H1 (cell line): ENCODE results near the gene TMEM181. TPM values are rescaled to one million over a fixed set of nuclear protein-coding genes. Genes with fewer than 3 reads are reported as not detected.

ENCODE experiments used
- CTCF ChIA-PET: fragments of 300-600 bp; sonication (Branson Sonifier 250); formaldehyde crosslinking; loops from one replicate; lab custom pipeline; 2021; ENCODE audit not compliant: partially characterized antibody; lab: Charles Lee
- POLR2A ChIA-PET: fragments of 300-600 bp; sonication (Branson Sonifier 250); formaldehyde crosslinking; loops from one replicate; lab custom pipeline; 2021; ENCODE audit warnings: inconsistent platforms; ENCODE audit not compliant: partially characterized antibody; lab: Charles Lee
- DNase-seq, 2 experiments: peaks; one replicate each; pipeline versions ENCODE4 v3.0.0 to v3.0.0-alpha.2; 2010 to 2022; ENCODE audit warnings: low spot score in 2 of 2, low read depth in 1 of 2, mixed read lengths in 1 of 2
- FAIRE-seq: peaks from 2 replicates; lab custom pipeline; 2011; peaks lifted over from hg19 to GRCh38; lab: Jason Lieb, UNC
- H2AFZ ChIP-seq: 2 replicates; pipeline ENCODE4 v1.8.1; 2012; ENCODE audit warnings: low read length, inconsistent platforms
- H2AK5ac ChIP-seq: 2 replicates; pipeline ENCODE4 v1.6.1; 2013; ENCODE audit warnings: low read depth, low read length
- H2BK120ac ChIP-seq: replicated peaks from 2 replicates; pipeline ENCODE3; 2013; ENCODE audit warnings: low read depth, low read length, inconsistent platforms
- H2BK12ac ChIP-seq: 2 replicates; pipeline ENCODE4 v1.6.1; 2013; ENCODE audit warnings: low read depth, low read length
- H2BK15ac ChIP-seq: 2 replicates; pipeline ENCODE4 v1.6.1; 2013; ENCODE audit warnings: low read length
- H2BK20ac ChIP-seq: 2 replicates; pipeline ENCODE4 v1.6.1; 2013; ENCODE audit warnings: low read length
- H2BK5ac ChIP-seq: 2 replicates; pipeline ENCODE4 v1.6.1; 2013; ENCODE audit warnings: low read depth, low read length
- H3K14ac ChIP-seq: 2 replicates; pipeline ENCODE4 v1.6.1; 2013; ENCODE audit warnings: inconsistent platforms; ENCODE audit not compliant: insufficient read length
- H3K18ac ChIP-seq: 2 replicates; pipeline ENCODE4 v1.6.1; 2013; ENCODE audit warnings: low read length; ENCODE audit errors: extremely low read depth
- H3K23ac ChIP-seq: 2 replicates; pipeline ENCODE4 v1.6.1; 2013; ENCODE audit warnings: inconsistent platforms; ENCODE audit not compliant: insufficient read length
- H3K23me2 ChIP-seq: 2 replicates; pipeline ENCODE4 v1.6.1; 2013; ENCODE audit warnings: low read depth, low read length
- H3K27ac ChIP-seq: 2 replicates; pipeline ENCODE4 v1.6.1; 2011; ENCODE audit warnings: low read depth, low read length, inconsistent platforms
- H3K27me3 ChIP-seq, 4 experiments: replicated peaks in 1 of 4; 1 replicate in 1 of 4; 2 replicates in 3 of 4; pipeline versions ENCODE4 v1.6.1 to v1.8.1; 2011 to 2013; ENCODE audit warnings: low read length in 3 of 4, mild to moderate bottlenecking in 3 of 4, inconsistent platforms in 2 of 4, mixed read lengths in 2 of 4, moderate library complexity in 1 of 4; ENCODE audit not compliant: control insufficient read depth in 3 of 4, insufficient read depth in 3 of 4; ENCODE audit errors: extremely low read depth in 1 of 4
- H3K36me3 ChIP-seq, 4 experiments: 2 replicates each; pipeline versions ENCODE4 v1.6.1 to v1.8.1; 2011 to 2013; ENCODE audit warnings: mild to moderate bottlenecking in 4 of 4, low read length in 3 of 4, moderate library complexity in 2 of 4, control low read depth in 1 of 4, inconsistent platforms in 1 of 4; ENCODE audit not compliant: insufficient read depth in 4 of 4, control insufficient read depth in 2 of 4
- H3K4ac ChIP-seq: replicated peaks from 2 replicates; pipeline ENCODE3; 2013; ENCODE audit warnings: low read length, low read depth, mixed read lengths, inconsistent platforms; ENCODE audit not compliant: insufficient read length
- H3K4me1 ChIP-seq, 4 experiments: replicated peaks in 1 of 4; 1 replicate in 1 of 4; 2 replicates in 3 of 4; pipeline versions ENCODE4 v1.6.1 to v1.8.1; 2011 to 2013; ENCODE audit warnings: low read length in 3 of 4, inconsistent platforms in 2 of 4, mixed read lengths in 1 of 4; ENCODE audit not compliant: insufficient read depth in 4 of 4, control insufficient read depth in 3 of 4
- H3K4me2 ChIP-seq, 2 experiments: 2 replicates each; pipeline versions ENCODE4 v1.6.1 to v1.8.1; 2011 to 2013; ENCODE audit warnings: low read depth in 2 of 2, low read length in 2 of 2, control low read depth in 1 of 2, inconsistent platforms in 1 of 2, mild to moderate bottlenecking in 1 of 2; ENCODE audit not compliant: insufficient read depth in 1 of 2
- H3K4me3 ChIP-seq, 4 experiments: fragments of 200-600, 300-600 bp in 1 of 4; sonication (generic), shearing (Covaris generic), sonication (Bioruptor Twin) in 1 of 4; 2 replicates each; pipeline versions ENCODE4 v1.5.1 to v1.8.1; 2011 to 2016; ENCODE audit warnings: low read length in 4 of 4, low read depth in 3 of 4, control low read depth in 2 of 4, inconsistent platforms in 2 of 4, mild to moderate bottlenecking in 2 of 4, mixed read lengths in 1 of 4, moderate library complexity in 1 of 4; ENCODE audit not compliant: insufficient read depth in 2 of 4; ENCODE audit errors: extremely low read depth in 1 of 4
- H3K56ac ChIP-seq: replicated peaks from 2 replicates; pipeline ENCODE3; 2013; ENCODE audit warnings: low read depth, mild to moderate bottlenecking, mixed read lengths, low read length, inconsistent platforms; ENCODE audit not compliant: insufficient read length
- H3K79me1 ChIP-seq: 2 replicates; pipeline ENCODE4 v1.6.1; 2013; ENCODE audit warnings: low read depth, low read length, control low read depth
- H3K79me2 ChIP-seq, 2 experiments: 2 replicates each; pipeline versions ENCODE4 v1.6.1 to v1.8.1; 2012 to 2013; ENCODE audit warnings: low read length in 2 of 2, mild to moderate bottlenecking in 2 of 2, inconsistent platforms in 1 of 2; ENCODE audit not compliant: insufficient read depth in 2 of 2, control insufficient read depth in 1 of 2
- H3K9ac ChIP-seq, 4 experiments: replicated peaks in 1 of 4; 1 replicate in 1 of 4; 2 replicates in 3 of 4; pipeline versions ENCODE4 v1.6.1 to v1.8.1; 2011 to 2013; ENCODE audit warnings: low read depth in 3 of 4, low read length in 3 of 4, control low read depth in 2 of 4, mild to moderate bottlenecking in 2 of 4, moderate library complexity in 2 of 4, inconsistent platforms in 1 of 4; ENCODE audit errors: extremely low read depth in 1 of 4
- H3K9me3 ChIP-seq, 2 experiments: 2 replicates each; pipeline versions ENCODE4 v1.6.1 to v1.8.1; 2012 to 2013; ENCODE audit warnings: mild to moderate bottlenecking in 2 of 2, moderate library complexity in 2 of 2, control low read depth in 1 of 2, inconsistent platforms in 1 of 2, low read depth in 1 of 2, low read length in 1 of 2, mixed read lengths in 1 of 2; ENCODE audit not compliant: insufficient read depth in 2 of 2
- H4K20me1 ChIP-seq, 2 experiments: replicated peaks in 1 of 2; 2 replicates each; pipeline versions ENCODE3 to v1.8.1; 2011 to 2013; ENCODE audit warnings: inconsistent platforms in 2 of 2, low read length in 2 of 2, mild to moderate bottlenecking in 1 of 2; ENCODE audit not compliant: insufficient read depth in 2 of 2, control insufficient read depth in 1 of 2
- H4K5ac ChIP-seq: 2 replicates; pipeline ENCODE4 v1.6.1; 2013; ENCODE audit warnings: low read length, low read depth, mixed read lengths, inconsistent platforms; ENCODE audit not compliant: insufficient read length
- H4K8ac ChIP-seq: 2 replicates; pipeline ENCODE4 v1.8.0; 2013; ENCODE audit warnings: mild to moderate bottlenecking, moderate library complexity, low read length, inconsistent platforms; ENCODE audit not compliant: insufficient read depth; ENCODE audit errors: extremely low read depth
- H4K91ac ChIP-seq: replicated peaks from 2 replicates; pipeline ENCODE3; 2013; ENCODE audit warnings: low read length, mixed read lengths, inconsistent platforms; ENCODE audit not compliant: insufficient read length
- BACH1 ChIP-seq: IDR thresholded peaks from 2 replicates; pipeline ENCODE4 v1.6.1; 2012; ENCODE audit warnings: low read length, improper control_type of control experiment
- CBX8 ChIP-seq: fragments of 300-800, 300-1000 bp; sonication (generic); IDR thresholded peaks from 2 replicates; pipeline ENCODE4 v1.7.1; 2016; ENCODE audit warnings: low read depth, low read length, borderline replicate concordance
- CHD2 ChIP-seq: IDR thresholded peaks from 2 replicates; pipeline ENCODE4 v1.6.1; 2012; ENCODE audit warnings: low read length, improper control_type of control experiment
- CTCF ChIP-seq, 3 experiments: IDR thresholded peaks; 1 replicate in 2 of 3; 2 replicates in 1 of 3; pipeline versions ENCODE4 v1.5.1 to v1.6.1; 2011; ENCODE audit warnings: low read length in 3 of 3, mild to moderate bottlenecking in 3 of 3, inconsistent platforms in 2 of 3, low read depth in 1 of 3, moderate library complexity in 1 of 3; ENCODE audit not compliant: insufficient read depth in 1 of 3; ENCODE audit errors: control extremely low read depth in 1 of 3
- KDM1A ChIP-seq: fragments of 200-600, 300-600 bp; sonication (generic); IDR thresholded peaks from 2 replicates; pipeline ENCODE4 v1.7.1; 2016; ENCODE audit warnings: mild to moderate bottlenecking, low read length, borderline replicate concordance
- MAX ChIP-seq: IDR thresholded peaks from 2 replicates; pipeline ENCODE4 v1.6.1; 2012; ENCODE audit warnings: inconsistent platforms
- POLR2A ChIP-seq, 2 experiments: IDR thresholded peaks; 1 replicate in 1 of 2; 2 replicates in 1 of 2; pipeline ENCODE4 v1.6.1; 2011; ENCODE audit warnings: low read depth in 2 of 2, low read length in 2 of 2, mild to moderate bottlenecking in 2 of 2; ENCODE audit errors: control extremely low read depth in 1 of 2
- RAD21 ChIP-seq, 2 experiments: IDR thresholded peaks in 1 of 2; conservative IDR thresholded peaks in 1 of 2; 2 replicates each; pipeline ENCODE4 v1.6.1; 2011; ENCODE audit warnings: low read depth in 2 of 2, low read length in 2 of 2, improper control_type of control experiment in 1 of 2, inconsistent platforms in 1 of 2, mild to moderate bottlenecking in 1 of 2, moderate library complexity in 1 of 2
- RBBP5 ChIP-seq: IDR thresholded peaks from 2 replicates; pipeline ENCODE4 v1.7.1; 2012; ENCODE audit warnings: low read depth, mild to moderate bottlenecking, inconsistent platforms, low read length, moderate library complexity, borderline replicate concordance
- SAP30 ChIP-seq: fragments of 300-600 bp; sonication (generic); IDR thresholded peaks from 2 replicates; pipeline ENCODE4 v1.7.1; 2012; ENCODE audit warnings: low read length, moderate library complexity, mild to moderate bottlenecking, inconsistent platforms; ENCODE audit not compliant: insufficient read depth, insufficient replicate concordance
- WGBS, 2 experiments: shearing (Covaris generic) in 1 of 2; methylation state at CpG; one replicate each; pipeline versions ENCODE4 v1.1.6 to v1.1.7; 2013 to 2015; ENCODE audit warnings: low lambda C conversion rate in 2 of 2, mixed read lengths in 2 of 2, inconsistent platforms in 1 of 2, low coverage in 1 of 2, missing lambda C conversion rate in 1 of 2; ENCODE audit not compliant: insufficient replicate concordance in 2 of 2, insufficient coverage in 1 of 2, insufficient read length in 1 of 2; ENCODE audit errors: extremely low coverage in 1 of 2, missing lambda C conversion rate in 1 of 2; 5-methylcytosine and 5-hydroxymethylcytosine counted together
- polyA plus RNA-seq, 7 experiments: library from polyadenylated mRNA; depleted of rRNA in 3 of 7; stranded (reverse) in 5 of 7; unstranded in 2 of 7; fragments of >200 nt in 5 of 7; fragments of 200-250 nt in 2 of 7; gene quantifications; 1 replicate in 5 of 7; 2 replicates in 1 of 7; 4 replicates in 1 of 7; pipeline versions ENCODE4 v1.2.1 to v1.2.3, GENCODE V29; 2011 to 2013; ENCODE audit warnings: missing spikeins in 2 of 7, mixed read lengths in 2 of 7
- total RNA-seq: library from RNA; stranded (reverse); fragmentation: NEBNext Ultra II Directional; extraction: Animal tissue kit (Norgen Biotek cat#: 25700); gene quantifications from 2 replicates; pipeline ENCODE4 v1.2.1, GENCODE V29; 2021

Gene TMEM181
- total and polyA plus RNA-seq, 2 of the 8 experiments (the other 6 are each of a cell fraction or from before 2014, with no cell fraction given): 8.6 to 19.0 TPM

GRCh38 chr6:158667360-158667981 is 107.6 kb downstream of the TMEM181 start:
- no peaks in the 10 kb centered on the region for H3K36me3 ChIP-seq

More at GRCh38 chr6:158667360-158667981, 107.6 kb downstream of the TMEM181 start:
- no peak overlapping the region for H2BK20ac ChIP-seq
- H4K91ac ChIP-seq: no peak overlapping the region
- no peak overlapping the region for H2BK15ac ChIP-seq
- DNase-seq: no peak
- no peaks in the 10 kb centered on the region for H3K23me2 ChIP-seq
- WGBS, 2 experiments: 87% methylated on average over 8 of the region's 8 CpGs; no CpG with 5 or more reads in 1 of the 2 experiments
- H4K5ac ChIP-seq: no peak overlapping the region
- H3K79me1 ChIP-seq: no peaks in the 10 kb centered on the region
- H3K4me2 ChIP-seq: no peak overlapping the region
- H3K4me3 ChIP-seq: no peak overlapping the region
- peaks cover 0 to 8% (median 2%) of the 10 kb centered on the region in 4 experiments; a peak in 4 of 7 replicates for H3K4me1 ChIP-seq
- no peak overlapping the region for H2AFZ ChIP-seq
- H3K9ac ChIP-seq: no peak overlapping the region; a peak in 1 of 7 replicates
- H3K79me2 ChIP-seq: no peaks in the 10 kb centered on the region
- H3K9me3 ChIP-seq: no peaks in the 10 kb centered on the region
- H3K18ac ChIP-seq: no peak overlapping the region
- H3K27ac ChIP-seq: no peak overlapping the region
- TF ChIP-seq BACH1 (no peak), CBX8 (no peak), RBBP5 (no peak), RAD21 (IDR thresholded peaks at IDR 0.05 in 1 of 2, conservative IDR thresholded peaks at IDR 0.05 in 1 of 2; ENCODE audit: low read depth in 2 of 2, low read length in 2 of 2) (no peak), CTCF (IDR thresholded peaks at IDR 0.05; ENCODE audit: control extremely low read depth in 1 of 3, insufficient read depth in 1 of 3, low read depth in 1 of 3, low read length in 3 of 3) (no peak), CHD2 (no peak), POLR2A (IDR thresholded peaks at IDR 0.05; ENCODE audit: control extremely low read depth in 1 of 2, low read depth in 2 of 2, low read length in 2 of 2) (no peak), MAX (no peak), SAP30 (no peak), KDM1A (no peak)
- CTCF ChIA-PET: interaction anchor here (1.3 to 2.4 kb wide), 4 partner anchors 14 to 62 kb away, joined by 3 to 9 read pairs (median 4); no protein-coding TSS in a partner anchor
- no peak overlapping the region for H3K56ac ChIP-seq
- H2BK120ac ChIP-seq: no peak overlapping the region
- no peaks in the 10 kb centered on the region for H4K20me1 ChIP-seq
- no peak overlapping the region for H3K23ac ChIP-seq
- no peak overlapping the region for H2AK5ac ChIP-seq
- no peak for FAIRE-seq
- H3K4ac ChIP-seq: no peak overlapping the region
- H3K14ac ChIP-seq: no peak overlapping the region
- no peak overlapping the region for H4K8ac ChIP-seq
- POLR2A ChIA-PET: interaction anchor here (0.5 kb wide), 1 partner anchor 64 kb away, joined by 3 read pairs; no protein-coding TSS in a partner anchor
- H3K27me3 ChIP-seq: no peaks in the 10 kb centered on the region; a peak in 1 of 7 replicates
- H2BK5ac ChIP-seq: no peak overlapping the region
- no peak overlapping the region for H2BK12ac ChIP-seq
